ENCODE data around the gene CCNH.

DNA sequence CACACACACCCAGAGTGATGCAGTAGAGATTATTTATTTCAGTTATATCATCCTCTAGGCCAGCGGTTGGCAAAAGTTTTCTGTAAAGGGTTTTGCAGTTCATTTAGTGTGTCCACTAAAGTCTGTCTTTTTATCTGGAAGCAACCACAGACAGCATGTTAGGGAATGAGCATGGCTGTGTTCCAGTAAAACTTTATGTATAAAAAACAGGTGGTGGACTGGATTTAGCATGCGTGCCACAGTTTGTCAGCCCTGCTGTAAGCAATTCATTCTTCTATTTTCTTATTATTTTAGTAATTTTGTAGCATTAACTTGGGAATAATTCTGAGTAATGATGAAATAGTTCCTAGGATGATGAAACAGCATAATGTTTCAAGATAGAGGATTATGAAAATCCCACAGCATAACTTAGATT, 51.7 kb downstream of the CCNH start:
- TF ChIP-seq POLR2A (IDR thresholded peaks at IDR 0.05): no peak
- TF ChIP-seq, protein P1, sequence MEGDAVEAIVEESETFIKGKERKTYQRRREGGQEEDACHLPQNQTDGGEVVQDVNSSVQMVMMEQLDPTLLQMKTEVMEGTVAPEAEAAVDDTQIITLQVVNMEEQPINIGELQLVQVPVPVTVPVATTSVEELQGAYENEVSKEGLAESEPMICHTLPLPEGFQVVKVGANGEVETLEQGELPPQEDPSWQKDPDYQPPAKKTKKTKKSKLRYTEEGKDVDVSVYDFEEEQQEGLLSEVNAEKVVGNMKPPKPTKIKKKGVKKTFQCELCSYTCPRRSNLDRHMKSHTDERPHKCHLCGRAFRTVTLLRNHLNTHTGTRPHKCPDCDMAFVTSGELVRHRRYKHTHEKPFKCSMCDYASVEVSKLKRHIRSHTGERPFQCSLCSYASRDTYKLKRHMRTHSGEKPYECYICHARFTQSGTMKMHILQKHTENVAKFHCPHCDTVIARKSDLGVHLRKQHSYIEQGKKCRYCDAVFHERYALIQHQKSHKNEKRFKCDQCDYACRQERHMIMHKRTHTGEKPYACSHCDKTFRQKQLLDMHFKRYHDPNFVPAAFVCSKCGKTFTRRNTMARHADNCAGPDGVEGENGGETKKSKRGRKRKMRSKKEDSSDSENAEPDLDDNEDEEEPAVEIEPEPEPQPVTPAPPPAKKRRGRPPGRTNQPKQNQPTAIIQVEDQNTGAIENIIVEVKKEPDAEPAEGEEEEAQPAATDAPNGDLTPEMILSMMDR (IDR thresholded peaks at IDR 0.05): no peak

Data from testis (tissue), 2 donors.